Nephron (organoid): ENCODE data around the gene C10orf62.

Source experiments
- H3K27ac Mint-ChIP-seq, 3 experiments: 2 replicates each; pipeline ENCODE4 v1.8.0; 2020; ENCODE audit warnings: mixed read lengths in 3 of 3, mild to moderate bottlenecking in 2 of 3, moderate library complexity in 1 of 3
- H3K27me3 Mint-ChIP-seq: 2 replicates; pipeline ENCODE4 v1.8.0; 2021; ENCODE audit warnings: low read depth, mild to moderate bottlenecking, moderate library complexity, mixed read lengths
- H3K36me3 Mint-ChIP-seq: 2 replicates; pipeline ENCODE4 v1.8.0; 2020; ENCODE audit warnings: low read depth, mixed read lengths
- H3K4me1 Mint-ChIP-seq: 2 replicates; pipeline ENCODE4 v1.8.0; 2020; ENCODE audit warnings: mixed read lengths
- H3K4me3 Mint-ChIP-seq, 3 experiments: 2 replicates each; pipeline ENCODE4 v1.8.0; 2020; ENCODE audit warnings: mild to moderate bottlenecking in 3 of 3, mixed read lengths in 3 of 3, moderate library complexity in 2 of 3
- H3K9me3 Mint-ChIP-seq: 2 replicates; pipeline ENCODE4 v1.8.0; 2020; ENCODE audit warnings: mixed read lengths
- TF ChIP-seq, protein P1 (sequence below), 3 experiments: fragments of 200-600 bp; sonication (generic); IDR thresholded peaks; one replicate each; pipeline ENCODE4 v1.5.0; 2021; ENCODE audit warnings: antibody characterized with exemption in 3 of 3; ENCODE audit not compliant: unreplicated experiment in 3 of 3

C10orf62 gene

DNA sequence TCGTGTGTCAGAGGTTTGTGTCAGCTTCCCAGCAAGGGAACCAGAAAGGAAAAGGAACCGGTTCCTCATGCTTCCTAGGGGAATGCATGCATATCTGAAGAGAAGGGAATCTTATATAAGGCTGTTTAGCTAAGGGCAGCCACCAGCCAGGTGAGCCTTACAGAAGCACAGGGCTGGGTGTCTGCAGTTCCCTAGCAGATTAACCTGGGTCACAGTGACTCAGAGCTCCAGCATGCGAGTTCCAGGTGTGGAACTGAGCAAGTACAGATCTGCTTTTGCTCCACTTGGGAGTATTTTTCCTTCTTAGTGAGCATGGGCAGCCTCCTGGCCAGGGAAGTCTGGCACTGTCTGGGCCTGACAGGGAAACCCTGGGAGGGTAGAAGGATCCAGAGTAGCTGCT lies 17.9 kb upstream of the C10orf62 start:
- Mint-ChIP-seq H3K27me3 (peaks cover 4% of the 10 kb centered on the region), H3K4me1 (peaks cover 31% of the 10 kb centered on the region), H3K36me3 (no peaks in the 10 kb centered on the region), H3K4me3 (no peak overlapping the region), H3K9me3 (no peaks in the 10 kb centered on the region), H3K27ac (peak overlapping the region; percentile 64 to 88 (median 71))
- TF ChIP-seq, protein P1, sequence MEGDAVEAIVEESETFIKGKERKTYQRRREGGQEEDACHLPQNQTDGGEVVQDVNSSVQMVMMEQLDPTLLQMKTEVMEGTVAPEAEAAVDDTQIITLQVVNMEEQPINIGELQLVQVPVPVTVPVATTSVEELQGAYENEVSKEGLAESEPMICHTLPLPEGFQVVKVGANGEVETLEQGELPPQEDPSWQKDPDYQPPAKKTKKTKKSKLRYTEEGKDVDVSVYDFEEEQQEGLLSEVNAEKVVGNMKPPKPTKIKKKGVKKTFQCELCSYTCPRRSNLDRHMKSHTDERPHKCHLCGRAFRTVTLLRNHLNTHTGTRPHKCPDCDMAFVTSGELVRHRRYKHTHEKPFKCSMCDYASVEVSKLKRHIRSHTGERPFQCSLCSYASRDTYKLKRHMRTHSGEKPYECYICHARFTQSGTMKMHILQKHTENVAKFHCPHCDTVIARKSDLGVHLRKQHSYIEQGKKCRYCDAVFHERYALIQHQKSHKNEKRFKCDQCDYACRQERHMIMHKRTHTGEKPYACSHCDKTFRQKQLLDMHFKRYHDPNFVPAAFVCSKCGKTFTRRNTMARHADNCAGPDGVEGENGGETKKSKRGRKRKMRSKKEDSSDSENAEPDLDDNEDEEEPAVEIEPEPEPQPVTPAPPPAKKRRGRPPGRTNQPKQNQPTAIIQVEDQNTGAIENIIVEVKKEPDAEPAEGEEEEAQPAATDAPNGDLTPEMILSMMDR (IDR thresholded peaks at IDR 0.05; ENCODE audit: unreplicated experiment in 3 of 3) = no peak

DNA sequence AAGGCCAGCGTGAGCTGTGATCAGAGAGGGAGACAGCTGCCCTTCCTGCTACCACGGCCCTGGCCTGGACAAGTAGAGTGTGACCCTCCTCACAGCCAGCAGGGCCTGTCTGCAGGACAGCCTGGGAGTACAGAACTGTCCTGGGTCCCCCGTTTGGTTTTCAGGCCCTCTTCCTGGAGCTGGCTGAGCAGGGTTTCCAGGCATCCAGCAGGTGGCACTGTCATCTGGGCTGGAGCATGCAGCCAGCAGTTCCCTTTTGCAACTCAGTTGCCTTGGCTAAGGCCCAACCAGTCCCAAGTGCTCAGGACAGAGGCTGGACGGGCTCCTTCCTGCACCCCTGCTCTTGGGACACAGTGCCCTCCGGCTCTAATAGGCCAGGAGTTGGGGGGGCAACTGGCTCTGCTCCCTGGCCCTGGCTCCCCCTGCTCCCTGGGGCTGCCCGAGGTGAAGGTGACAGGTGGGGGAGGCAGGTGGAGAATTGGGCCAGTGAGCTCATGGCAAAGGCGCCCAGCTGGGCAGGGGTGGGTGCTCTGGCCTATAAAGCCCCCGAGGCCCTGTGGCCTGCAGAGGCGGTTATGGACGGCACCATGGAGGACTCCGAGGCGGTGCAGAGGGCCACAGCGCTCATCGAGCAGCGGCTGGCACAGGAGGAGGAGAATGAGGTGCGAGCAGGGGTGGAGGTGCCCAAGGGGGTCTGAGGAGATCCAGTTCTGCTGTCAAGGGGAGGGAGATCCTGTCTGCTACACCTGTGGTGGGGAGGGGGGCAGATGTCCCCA lies 17.1 kb upstream of the C10orf62 start, which contains the start of gene ANKRD2:
TSS of gene ANKRD2 (plus strand) at position 566 of the 776 bp plus-strand sequence. CDS start at position 576, 10 bp downstream.
- Mint-ChIP-seq H3K9me3 (no peaks in the 10 kb centered on the region), H3K36me3 (no peaks in the 10 kb centered on the region), H3K4me3 (peak within 1 kb of the TSS in 1 of 3 experiments; percentile 27), H3K4me1 (peaks cover 31% of the 10 kb centered on the region), H3K27me3 (peaks cover 4% of the 10 kb centered on the region), H3K27ac (peak within 1 kb of the TSS; percentile 64 to 88 (median 71))
- TF ChIP-seq, protein P1 (IDR thresholded peaks at IDR 0.05; ENCODE audit: unreplicated experiment in 3 of 3) = peak; percentile 67 to 75 (median 70)

DNA sequence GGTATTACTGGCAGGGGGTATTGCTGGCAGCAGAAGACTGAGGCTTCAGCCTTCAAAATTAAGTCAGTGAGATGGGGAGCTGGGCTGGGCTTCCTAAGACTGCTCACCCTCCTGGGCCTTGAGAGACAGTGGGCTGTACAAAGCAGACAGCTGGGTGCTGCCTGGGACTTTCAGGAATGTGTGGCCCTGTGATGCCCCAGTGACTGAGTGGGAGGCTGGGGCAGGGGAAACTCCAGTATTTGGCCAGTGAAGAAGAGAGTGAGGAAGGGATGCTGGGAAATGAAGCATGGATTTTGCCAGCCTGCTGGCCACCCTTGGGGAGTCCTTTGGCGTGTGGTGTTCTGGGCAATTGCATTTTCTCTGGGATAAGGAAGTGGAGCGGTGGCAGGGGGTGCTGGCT lies 16.5 kb upstream of the C10orf62 start:
- TF ChIP-seq, protein P1 (IDR thresholded peaks at IDR 0.05; ENCODE audit: unreplicated experiment in 3 of 3) = no peak
- H3K27me3 Mint-ChIP-seq = peaks cover 4% of the 10 kb centered on the region
- H3K4me1 Mint-ChIP-seq = peaks cover 31% of the 10 kb centered on the region
- H3K4me3 Mint-ChIP-seq = peak overlapping the region in 1 of 3 experiments; percentile 27
- no peaks in the 10 kb centered on the region for H3K36me3 Mint-ChIP-seq
- H3K27ac Mint-ChIP-seq = peak overlapping the region; percentile 22 to 62 (median 33)
- H3K9me3 Mint-ChIP-seq = no peaks in the 10 kb centered on the region

DNA sequence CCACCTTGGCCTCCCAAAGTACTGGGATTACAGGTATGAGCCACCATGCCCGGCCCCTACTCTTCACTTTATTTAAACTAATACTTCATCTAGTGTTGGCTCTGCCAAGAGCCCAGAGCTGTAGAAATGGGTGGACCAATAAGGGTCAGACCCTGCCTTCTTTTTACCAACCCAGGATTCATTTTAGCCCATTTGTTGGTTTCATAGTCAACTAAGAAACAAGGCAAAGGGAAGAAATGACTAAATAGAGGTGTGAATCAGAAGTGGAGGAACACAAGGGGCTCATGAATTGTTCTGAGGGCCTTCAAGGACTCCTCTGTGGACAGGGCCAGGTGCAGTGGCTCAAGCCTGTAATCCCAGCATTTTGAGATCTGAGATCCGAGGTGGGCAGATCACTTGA lies 15.8 kb upstream of the C10orf62 start:
- Mint-ChIP-seq H3K4me3 (no peak overlapping the region), H3K4me1 (peaks cover 31% of the 10 kb centered on the region), H3K9me3 (no peaks in the 10 kb centered on the region), H3K27ac (no peak overlapping the region), H3K27me3 (peaks cover 6% of the 10 kb centered on the region), H3K36me3 (no peaks in the 10 kb centered on the region)
- TF ChIP-seq, protein P1 (IDR thresholded peaks at IDR 0.05; ENCODE audit: unreplicated experiment in 3 of 3) = no peak

DNA sequence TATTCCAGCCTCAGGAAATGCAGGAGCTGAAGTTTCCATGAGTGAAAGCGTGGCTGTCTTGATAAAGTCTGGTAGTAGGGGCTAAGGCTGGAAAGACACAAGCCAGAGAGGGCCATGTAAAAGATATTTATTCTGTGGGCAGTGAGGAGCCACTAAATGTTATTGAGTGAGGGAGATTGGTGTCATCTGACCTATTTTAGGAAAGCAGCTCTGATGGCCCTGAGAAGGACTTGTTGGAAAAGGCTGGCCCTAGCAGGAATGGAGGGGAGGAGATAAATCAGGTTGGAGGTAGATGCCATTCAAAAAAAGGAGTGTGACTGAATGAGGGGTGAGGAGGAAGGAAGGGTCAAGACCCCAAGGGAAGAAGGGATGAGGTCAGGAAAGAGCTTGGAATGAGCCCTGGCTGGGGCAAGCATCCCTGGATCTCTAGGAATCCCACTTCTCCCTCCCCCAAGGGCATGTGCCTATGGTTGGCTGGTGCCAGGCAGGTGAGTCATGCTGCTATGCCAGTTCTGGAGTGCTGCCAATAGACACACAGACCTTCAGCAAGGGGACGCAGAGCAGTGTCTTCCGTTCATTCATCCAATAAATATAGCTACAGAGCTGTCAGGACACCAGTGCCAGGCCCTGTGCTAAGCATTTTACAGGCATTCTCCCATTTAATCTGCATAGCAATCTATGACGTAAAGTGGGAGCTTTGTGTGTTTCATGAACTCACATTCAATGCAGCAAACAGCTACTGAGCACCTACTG lies 15.0 kb upstream of the C10orf62 start:
- TF ChIP-seq, protein P1 (IDR thresholded peaks at IDR 0.05; ENCODE audit: unreplicated experiment in 3 of 3) = no peak
- H3K36me3 Mint-ChIP-seq = no peaks in the 10 kb centered on the region
- peaks cover 31% of the 10 kb centered on the region for H3K4me1 Mint-ChIP-seq
- H3K27me3 Mint-ChIP-seq = peaks cover 8% of the 10 kb centered on the region
- peak overlapping the region in 2 of 3 experiments; percentile 28 to 52 for H3K27ac Mint-ChIP-seq
- H3K4me3 Mint-ChIP-seq = no peak overlapping the region
- H3K9me3 Mint-ChIP-seq = no peaks in the 10 kb centered on the region
